Measurements from ENCODE around the gene IL12RB2.

The IL12RB2 gene

GRCh38 chr1:67401443-67401842 is 93.8 kb downstream of the IL12RB2 start:
- Histone ChIP-seq H4K20me1 (ENCODE audit: insufficient read depth, low read length) (no peaks in the 10 kb centered on the region), H3K79me2 (ENCODE audit: insufficient read depth, low read length) (no peaks in the 10 kb centered on the region), H3K4me3 (ENCODE audit: low read depth, low read length, poor library complexity, severe bottlenecking) (no peak overlapping the region), H3K9me2 (ENCODE audit: low read depth, low read length) (no peaks in the 10 kb centered on the region), H3F3A (ENCODE audit: insufficient read depth, low read length) (0 out of 2 replicates have a peak, but pooled peaks cover under 1% of the 10 kb centered on the region), H3K27me3 (ENCODE audit: insufficient read depth, low read length) (no peaks in the 10 kb centered on the region), H3K4me1 (ENCODE audit: insufficient read depth, low read length, severe bottlenecking) (no peaks in the 10 kb centered on the region), H2AFZ (ENCODE audit: low read length) (no peak overlapping the region), H3K27ac (ENCODE audit: low read depth, low read length, poor library complexity, severe bottlenecking) (no peak overlapping the region), H3K36me3 (ENCODE audit: insufficient read depth, low read length) (peaks cover 2% of the 10 kb centered on the region; the same call in 1 of the 2 replicates), H3K9ac (ENCODE audit: low read length) (no peak overlapping the region), H3K4me2 (ENCODE audit: low read length) (no peak overlapping the region), H3K9me3 (ENCODE audit: low read length) (no peaks in the 10 kb centered on the region)
- no peak for TF ChIP-seq CTCF (IDR thresholded peaks at IDR 0.05; ENCODE audit: low read length)
- no peak for TF ChIP-seq EZH2 (IDR thresholded peaks at IDR 0.05; ENCODE audit: borderline replicate concordance, low read length)

- Histone ChIP-seq H3K9ac (ENCODE audit: low read length) (no peak overlapping the region), H3K4me1 (ENCODE audit: insufficient read depth, low read length, severe bottlenecking) (no peaks in the 10 kb centered on the region), H3F3A (ENCODE audit: insufficient read depth, low read length) (peaks cover 8% of the 10 kb centered on the region), H3K27me3 (ENCODE audit: insufficient read depth, low read length) (no peaks in the 10 kb centered on the region), H3K4me3 (ENCODE audit: low read depth, low read length, poor library complexity, severe bottlenecking) (no peak overlapping the region), H3K4me2 (ENCODE audit: low read length) (no peak overlapping the region), H3K9me3 (ENCODE audit: low read length) (no peaks in the 10 kb centered on the region), H4K20me1 (ENCODE audit: insufficient read depth, low read length) (no peaks in the 10 kb centered on the region), H2AFZ (ENCODE audit: low read length) (no peak overlapping the region), H3K36me3 (ENCODE audit: insufficient read depth, low read length) (peaks cover 19% of the 10 kb centered on the region), H3K27ac (ENCODE audit: low read depth, low read length, poor library complexity, severe bottlenecking) (no peak overlapping the region), H3K9me2 (ENCODE audit: low read depth, low read length) (no peaks in the 10 kb centered on the region), H3K79me2 (ENCODE audit: insufficient read depth, low read length) (no peaks in the 10 kb centered on the region)
- no peak for TF ChIP-seq CTCF (IDR thresholded peaks at IDR 0.05; ENCODE audit: low read length)
These were observed 96.5 kb downstream of the IL12RB2 start for GRCh38 chr1:67404212-67404620.

GRCh38 chr1:67405473-67406245 is 98.0 kb downstream of the IL12RB2 start:
- H2AFZ ChIP-seq (ENCODE audit: low read length) = no peak overlapping the region
- no peaks in the 10 kb centered on the region for H3K27me3 ChIP-seq (ENCODE audit: insufficient read depth, low read length)
- no peaks in the 10 kb centered on the region for H3K4me1 ChIP-seq (ENCODE audit: insufficient read depth, low read length, severe bottlenecking)
- peaks cover 34% of the 10 kb centered on the region for H3K36me3 ChIP-seq (ENCODE audit: insufficient read depth, low read length)
- no peak overlapping the region for H3K9ac ChIP-seq (ENCODE audit: low read length)
- no peaks in the 10 kb centered on the region for H3K79me2 ChIP-seq (ENCODE audit: insufficient read depth, low read length)
- H3K4me2 ChIP-seq (ENCODE audit: low read length) = no peak overlapping the region
- H3K9me3 ChIP-seq (ENCODE audit: low read length) = no peaks in the 10 kb centered on the region
- no peak overlapping the region for H3K27ac ChIP-seq (ENCODE audit: low read depth, low read length, poor library complexity, severe bottlenecking)
- TF ChIP-seq CTCF (IDR thresholded peaks at IDR 0.05; ENCODE audit: low read length) (no peak), EZH2 (IDR thresholded peaks at IDR 0.05; ENCODE audit: borderline replicate concordance, low read length) (no peak)
- no peaks in the 10 kb centered on the region for H4K20me1 ChIP-seq (ENCODE audit: insufficient read depth, low read length)
- H3K9me2 ChIP-seq (ENCODE audit: low read depth, low read length) = no peaks in the 10 kb centered on the region
- H3K4me3 ChIP-seq (ENCODE audit: low read depth, low read length, poor library complexity, severe bottlenecking) = no peak overlapping the region
- H3F3A ChIP-seq (ENCODE audit: insufficient read depth, low read length) = peaks cover 8% of the 10 kb centered on the region
